HCT116 (cell line): ENCODE measurements around the gene MAP1LC3B. TPM values are rescaled to one million over a fixed set of nuclear protein-coding genes. Genes with fewer than 3 reads are reported as not detected.

Experiments
- ATAC-seq: fragments of 200-7000 bp; cut with Tn5 transposase; 2 replicates; pipeline ENCODE4 v1.9.1; 2020; ENCODE audit warnings: mild to moderate bottlenecking, moderate library complexity
- BruUV-seq: library from RNA; stranded (reverse); fragments of 400-500 nt; replicated peaks from 2 replicates; lab custom pipeline; 2021; lab: Mats Ljungman, UMichigan
- CTCF ChIA-PET: fragments of 300-600 bp; sonication (Branson Sonifier 250); formaldehyde crosslinking; loops from one replicate; lab custom pipeline; 2021; ENCODE audit warnings: antibody characterized with exemption; lab: Charles Lee
- POLR2A ChIA-PET: fragments of 300-600, 350-600 bp; sonication (Branson Sonifier 250); formaldehyde crosslinking; loops from one replicate; lab custom pipeline; 2021; ENCODE audit warnings: antibody characterized with exemption; lab: Charles Lee
- RAD21 ChIA-PET, 2 experiments: fragments of 300-600 bp; sonication (Branson Sonifier 250); formaldehyde crosslinking; loops; one replicate each; lab custom pipeline; 2023; ENCODE audit warnings: low total read pairs in 2 of 2; ENCODE audit not compliant: uncharacterized antibody in 2 of 2, unreplicated experiment in 2 of 2, low non-redundant PET in 1 of 2; lab: Charles Lee
- DNase-seq: peaks from one replicate; pipeline ENCODE4 v3.0.0-alpha.2; 2010; ENCODE audit warnings: low read depth, low spot score
- H2AFZ ChIP-seq: fragments of 200-600 bp; shearing (Covaris generic), sonication (generic); 2 replicates; pipeline ENCODE4 v1.6.1; 2017; ENCODE audit warnings: low read depth, mixed run types, mixed read lengths, antibody characterized with exemption, low read length; ENCODE audit not compliant: poor library complexity, severe bottlenecking
- H3K27ac ChIP-seq: 2 replicates; pipeline ENCODE4 v1.5.1; 2012; ENCODE audit warnings: low read depth, low read length
- H3K27me3 ChIP-seq: fragments of 200-600 bp; sonication (generic); 2 replicates; pipeline ENCODE4 v1.6.1; 2016; ENCODE audit warnings: mixed run types, low read length, mixed read lengths; ENCODE audit not compliant: insufficient read depth
- H3K36me3 ChIP-seq, 2 experiments: fragments of 200-500 bp in 1 of 2; fragments of 200-600 bp in 1 of 2; sonication (Bioruptor generic) in 1 of 2; sonication (generic) in 1 of 2; 2 replicates each; pipeline versions ENCODE4 v1.5.1 to v1.6.1; 2014 to 2016; ENCODE audit warnings: low read length in 2 of 2, inconsistent platforms in 1 of 2, mixed read lengths in 1 of 2, mixed run types in 1 of 2; ENCODE audit not compliant: insufficient read depth in 2 of 2, control insufficient read depth in 1 of 2
- H3K4me1 ChIP-seq, 2 experiments: fragments of 200-600 bp in 1 of 2; sonication (generic) in 1 of 2; 2 replicates each; pipeline versions ENCODE4 v1.5.1 to v1.6.1; 2012 to 2017; ENCODE audit warnings: low read length in 2 of 2, inconsistent platforms in 1 of 2, mild to moderate bottlenecking in 1 of 2, mixed read lengths in 1 of 2, mixed run types in 1 of 2, moderate library complexity in 1 of 2; ENCODE audit not compliant: insufficient read depth in 2 of 2, control insufficient read depth in 1 of 2
- H3K4me2 ChIP-seq: fragments of 200-600 bp; sonication (generic); 2 replicates; pipeline ENCODE4 v1.6.1; 2017; ENCODE audit warnings: mixed run types, low read length, mixed read lengths
- H3K4me3 ChIP-seq, 2 experiments: fragments of 200-600 bp in 1 of 2; sonication (generic) in 1 of 2; replicated peaks in 1 of 2; 2 replicates each; pipeline ENCODE4 v1.5.1; 2011 to 2016; ENCODE audit warnings: low read length in 2 of 2, control low read depth in 1 of 2, low read depth in 1 of 2, mild to moderate bottlenecking in 1 of 2, mixed read lengths in 1 of 2, mixed run types in 1 of 2
- H3K79me2 ChIP-seq: fragments of 200-600 bp; sonication (generic); 2 replicates; pipeline ENCODE4 v1.6.1; 2017; ENCODE audit warnings: mild to moderate bottlenecking, mixed run types, low read length, moderate library complexity, mixed read lengths; ENCODE audit not compliant: insufficient read depth
- H3K9ac ChIP-seq: fragments of 200-600 bp; sonication (generic); 2 replicates; pipeline ENCODE4 v1.6.1; 2016; ENCODE audit warnings: low read length, mixed read lengths
- H3K9me2 ChIP-seq: fragments of 200-600 bp; sonication (generic), shearing (Covaris generic); 2 replicates; pipeline ENCODE4 v1.6.1; 2017; ENCODE audit warnings: mixed run types, mild to moderate bottlenecking, moderate library complexity; ENCODE audit not compliant: insufficient read depth
- H3K9me3 ChIP-seq, 2 experiments: fragments of 200-500 bp in 1 of 2; fragments of 200-600 bp in 1 of 2; sonication (Bioruptor generic) in 1 of 2; sonication (generic) in 1 of 2; 2 replicates each; pipeline ENCODE4 v1.6.1; 2014 to 2017; ENCODE audit warnings: low read length in 2 of 2, mixed read lengths in 2 of 2, inconsistent platforms in 1 of 2, low read depth in 1 of 2, mild to moderate bottlenecking in 1 of 2, mixed run types in 1 of 2, moderate library complexity in 1 of 2; ENCODE audit not compliant: control insufficient read depth in 1 of 2, insufficient read depth in 1 of 2
- H4K20me1 ChIP-seq: fragments of 200-600 bp; sonication (generic), shearing (Covaris generic); 2 replicates; pipeline ENCODE4 v1.6.1; 2017; ENCODE audit warnings: mixed run types, mild to moderate bottlenecking, moderate library complexity; ENCODE audit not compliant: insufficient read depth
- CBX3 ChIP-seq: IDR thresholded peaks from 2 replicates; pipeline ENCODE4 v1.6.1; 2012; ENCODE audit warnings: low read depth
- CEBPB ChIP-seq: IDR thresholded peaks from 2 replicates; pipeline ENCODE4 v1.6.1; 2012; ENCODE audit warnings: low read depth
- EGR1 ChIP-seq: IDR thresholded peaks from 2 replicates; pipeline ENCODE4 v1.6.1; 2012; ENCODE audit warnings: low read depth
- EZH2 ChIP-seq: fragments of 200-600 bp; sonication (generic); IDR thresholded peaks from 2 replicates; pipeline ENCODE4 v1.6.1; 2017; ENCODE audit warnings: antibody characterized with exemption, mixed run types
- EZH2phosphoT487 ChIP-seq: fragments of 200-600 bp; IDR thresholded peaks from 2 replicates; pipeline ENCODE4 v1.6.1; 2018; ENCODE audit warnings: antibody characterized with exemption, borderline replicate concordance
- JUND ChIP-seq: IDR thresholded peaks from 2 replicates; pipeline ENCODE4 v1.6.1; 2012
- MAX ChIP-seq: IDR thresholded peaks from 2 replicates; pipeline ENCODE4 v1.6.1; 2012
- POLR2AphosphoS5 ChIP-seq: IDR thresholded peaks from 2 replicates; pipeline ENCODE4 v1.6.1; 2011; ENCODE audit warnings: mild to moderate bottlenecking, low read depth, low read length, moderate library complexity
- SIN3A ChIP-seq: IDR thresholded peaks from 2 replicates; pipeline ENCODE4 v1.6.1; 2012; ENCODE audit warnings: low read depth
- SP1 ChIP-seq: IDR thresholded peaks from 2 replicates; pipeline ENCODE4 v1.6.1; 2012; ENCODE audit warnings: low read depth
- SRF ChIP-seq: IDR thresholded peaks from 2 replicates; pipeline ENCODE4 v1.6.1; 2012; ENCODE audit warnings: low read depth
- TCF7L2 ChIP-seq: IDR thresholded peaks from 2 replicates; pipeline ENCODE4 v1.7.0; 2011; ENCODE audit warnings: borderline replicate concordance, inconsistent platforms; ENCODE audit not compliant: insufficient read depth, insufficient read length; ENCODE audit errors: extremely low read depth
- YY1 ChIP-seq: IDR thresholded peaks from 2 replicates; pipeline ENCODE4 v1.6.1; 2011; ENCODE audit warnings: low read length, low read depth, moderate library complexity, mild to moderate bottlenecking; ENCODE audit not compliant: insufficient replicate concordance; ENCODE audit errors: extremely low read depth
- ZBTB33 ChIP-seq: IDR thresholded peaks from 2 replicates; pipeline ENCODE4 v1.6.1; 2011; ENCODE audit warnings: mild to moderate bottlenecking, low read length, moderate library complexity; ENCODE audit not compliant: insufficient replicate concordance; ENCODE audit errors: extremely low read depth
- ZFX ChIP-seq: fragments of 450-650 bp; IDR thresholded peaks from 2 replicates; pipeline ENCODE4 v1.6.1; 2017
- ZNF274 ChIP-seq: fragments of 200-500 bp; sonication (Bioruptor generic); IDR thresholded peaks from 2 replicates; pipeline ENCODE4 v1.6.1; 2014; ENCODE audit warnings: mild to moderate bottlenecking, low read depth, low read length, inconsistent platforms
- intact Hi-C: fragments of 100-400 bp; cut with micrococcal nuclease; formaldehyde crosslinking; loops from 2 replicates; pipeline ENCODE4 v1.10.0; 2022
- total RNA-seq: library from RNA; stranded (reverse); gene quantifications from one replicate; pipeline ENCODE4 v1.2.1, GENCODE V29; 2021; ENCODE audit not compliant: unreplicated experiment

MAP1LC3B gene
- total RNA-seq, 1 experiment from 2014 or later, result 93.8 TPM

- no peaks in the 10 kb centered on the region for H3K9me2 ChIP-seq
- no peaks in the 10 kb centered on the region for H3K9me3 ChIP-seq
- POLR2A ChIA-PET, result no interaction called here
- H3K4me2 ChIP-seq, result no peak overlapping the region
- no peak overlapping the region for H2AFZ ChIP-seq
- no peak overlapping the region for H3K27ac ChIP-seq
- DNase-seq (no peak), ATAC-seq (no peak)
- H3K79me2 ChIP-seq, result peaks cover 5% of the 10 kb centered on the region; the same call in 1 of the 2 replicates
- CTCF ChIA-PET, result no interaction called here
- H3K36me3 ChIP-seq, result peaks cover 11 to 23% of the 10 kb centered on the region in 2 experiments; a peak in 3 of 4 replicates
- H3K4me3 ChIP-seq, result no peak overlapping the region
- H4K20me1 ChIP-seq, result peaks cover 3% of the 10 kb centered on the region; the same call in 1 of the 2 replicates
- RAD21 ChIA-PET, result no interaction called here
- H3K9ac ChIP-seq, result no peak overlapping the region
- no peaks in the 10 kb centered on the region for H3K27me3 ChIP-seq
- intact Hi-C loops, result no loop called here
- no TSS peak for BruUV-seq
- TF ChIP-seq EZH2 (no peak), SP1 (no peak), ZFX (no peak), YY1 (no peak), MAX (no peak)
- H3K4me1 ChIP-seq, result peaks cover 2 to 3% of the 10 kb centered on the region in 2 experiments
Measured at GRCh38 chr16:87451563-87452210, 59.6 kb downstream of the MAP1LC3B start.

GRCh38 chr16:87453326-87453725 is 61.2 kb downstream of the MAP1LC3B start:
- H3K9ac ChIP-seq, result no peak overlapping the region
- H2AFZ ChIP-seq, result no peak overlapping the region
- no peak overlapping the region for H3K27ac ChIP-seq
- TF ChIP-seq EGR1 (no peak), YY1 (no peak), CEBPB (no peak), CBX3 (no peak), TCF7L2 (no peak), POLR2AphosphoS5 (no peak), ZNF274 (no peak), ZBTB33 (no peak), JUND (no peak), SIN3A (no peak), SRF (no peak), MAX (no peak), EZH2phosphoT487 (no peak), EZH2 (no peak)
- DNase-seq (no peak), ATAC-seq (no peak)
- H3K4me1 ChIP-seq, result peaks cover 17 to 18% of the 10 kb centered on the region in 2 experiments
- peaks cover 4 to 8% of the 10 kb centered on the region in 2 experiments; a peak in 3 of 4 replicates for H3K36me3 ChIP-seq
- ChIA-PET RAD21 (no interaction called here), CTCF (no interaction called here), POLR2A (no interaction called here)
- no peaks in the 10 kb centered on the region for H3K9me3 ChIP-seq
- no peak overlapping the region for H3K4me2 ChIP-seq
- no TSS peak for BruUV-seq
- no peaks in the 10 kb centered on the region for H3K9me2 ChIP-seq
- intact Hi-C loops, result no loop called here
- H3K79me2 ChIP-seq, result peaks cover 5% of the 10 kb centered on the region; the same call in 1 of the 2 replicates
- H3K27me3 ChIP-seq, result no peaks in the 10 kb centered on the region
- peaks cover 16% of the 10 kb centered on the region; the same call in 1 of the 2 replicates for H4K20me1 ChIP-seq
- H3K4me3 ChIP-seq, result no peak overlapping the region
